Measurements from ENCODE around the gene WASF3.

GRCh38 chr13:26515721-26516120 lies 41.8 kb upstream of the WASF3 start:
- no peak for TF ChIP-seq CTCF (conservative IDR thresholded peaks at IDR 0.05; ENCODE audit: low read depth, low read length)
- no peak for TF ChIP-seq EZH2 (IDR thresholded peaks at IDR 0.05; ENCODE audit: low read length, unreplicated experiment)

All from PC-3 (cell line).